Activated CD4-positive, alpha-beta T cell treated with anti-CD3 and anti-CD28 coated beads, Interleukin-2, Interleukin-4, amounts not matched to agents 100 ng/mL and 50 ng/mL, durations not matched to agents 16 hours and 8 hours (primary cell): ENCODE data around the gene WWP2.
"Not testable (repeated sequence)": the region's sequence is repeated elsewhere in the genome, so short reads cannot be mapped to it uniquely, and the experiment has no call there.

Experiments
- DNase-seq: peaks from one replicate; pipeline ENCODE4 v3.0.0-alpha.2; 2020; ENCODE audit warnings: low spot score

WWP2 gene

GRCh38 chr16:69943241-69944036 lies 181.3 kb downstream of the WWP2 start:
- not testable (repeated sequence) for DNase-seq

- DNase-seq: not testable (repeated sequence)
These were observed 188.3 kb downstream of the WWP2 start for GRCh38 chr16:69950411-69950810.

DNA sequence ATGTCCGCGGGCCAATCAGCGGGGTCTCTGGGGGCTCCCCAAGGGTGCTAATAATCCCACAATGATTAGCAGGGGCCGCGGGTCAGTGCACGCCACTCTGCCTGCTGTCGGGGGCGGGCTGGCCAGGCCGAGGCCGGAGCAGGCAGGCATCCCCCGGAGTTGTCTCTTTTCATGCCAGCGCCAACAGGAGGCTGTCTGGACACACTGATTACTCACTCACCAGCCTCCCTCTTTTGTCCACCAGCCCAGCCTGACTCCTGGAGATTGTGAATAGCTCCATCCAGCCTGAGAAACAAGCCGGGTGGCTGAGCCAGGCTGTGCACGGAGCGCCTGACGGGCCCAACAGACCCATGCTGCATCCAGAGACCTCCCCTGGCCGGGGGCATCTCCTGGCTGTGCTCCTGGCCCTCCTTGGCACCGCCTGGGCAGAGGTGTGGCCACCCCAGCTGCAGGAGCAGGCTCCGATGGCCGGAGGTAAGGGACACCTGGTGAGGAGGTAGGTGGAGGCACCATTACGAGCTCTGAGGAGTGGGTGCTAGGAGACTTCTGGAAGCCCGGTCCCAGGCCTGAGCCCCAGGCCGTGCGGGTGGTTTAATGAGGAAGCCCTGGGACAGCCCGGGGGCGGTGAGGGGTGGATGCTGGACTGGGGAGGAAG lies 189.0 kb downstream of the WWP2 start, which contains the start of gene CLEC18A:
TSS of gene CLEC18A (plus strand) at position 318 of the 655 bp plus-strand sequence. CDS start at position 351, 33 bp downstream.
- DNase-seq: not testable (repeated sequence)

GRCh38 chr16:69951672-69952031 lies 189.5 kb downstream of the WWP2 start:
- DNase-seq: not testable (repeated sequence)

GRCh38 chr16:69952116-69952515 lies 190.0 kb downstream of the WWP2 start:
- not testable (repeated sequence) for DNase-seq

- DNase-seq: not testable (repeated sequence)
These were observed 190.6 kb downstream of the WWP2 start for GRCh38 chr16:69952572-69953355.

DNA sequence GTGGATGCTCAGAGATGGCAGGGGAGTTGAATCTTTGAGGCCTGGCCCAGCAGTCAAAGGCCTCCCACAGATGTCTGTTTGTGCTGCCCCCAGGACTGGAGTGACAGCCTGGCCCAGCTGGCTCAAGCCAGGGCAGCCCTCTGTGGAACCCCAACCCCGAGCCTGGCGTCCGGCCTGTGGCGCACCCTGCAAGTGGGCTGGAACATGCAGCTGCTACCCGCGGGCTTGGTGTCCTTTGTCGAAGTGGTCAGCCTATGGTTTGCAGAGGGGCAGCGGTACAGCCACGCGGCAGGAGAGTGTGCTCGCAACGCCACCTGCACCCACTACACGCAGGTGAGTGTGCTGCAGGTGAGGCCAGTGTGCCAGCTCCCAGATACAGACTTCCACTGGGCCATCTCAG lies 192.1 kb downstream of the WWP2 start:
- not testable (repeated sequence) for DNase-seq

GRCh38 chr16:69963312-69963711 lies 201.2 kb downstream of the WWP2 start:
- DNase-seq: not testable (repeated sequence)

DNA sequence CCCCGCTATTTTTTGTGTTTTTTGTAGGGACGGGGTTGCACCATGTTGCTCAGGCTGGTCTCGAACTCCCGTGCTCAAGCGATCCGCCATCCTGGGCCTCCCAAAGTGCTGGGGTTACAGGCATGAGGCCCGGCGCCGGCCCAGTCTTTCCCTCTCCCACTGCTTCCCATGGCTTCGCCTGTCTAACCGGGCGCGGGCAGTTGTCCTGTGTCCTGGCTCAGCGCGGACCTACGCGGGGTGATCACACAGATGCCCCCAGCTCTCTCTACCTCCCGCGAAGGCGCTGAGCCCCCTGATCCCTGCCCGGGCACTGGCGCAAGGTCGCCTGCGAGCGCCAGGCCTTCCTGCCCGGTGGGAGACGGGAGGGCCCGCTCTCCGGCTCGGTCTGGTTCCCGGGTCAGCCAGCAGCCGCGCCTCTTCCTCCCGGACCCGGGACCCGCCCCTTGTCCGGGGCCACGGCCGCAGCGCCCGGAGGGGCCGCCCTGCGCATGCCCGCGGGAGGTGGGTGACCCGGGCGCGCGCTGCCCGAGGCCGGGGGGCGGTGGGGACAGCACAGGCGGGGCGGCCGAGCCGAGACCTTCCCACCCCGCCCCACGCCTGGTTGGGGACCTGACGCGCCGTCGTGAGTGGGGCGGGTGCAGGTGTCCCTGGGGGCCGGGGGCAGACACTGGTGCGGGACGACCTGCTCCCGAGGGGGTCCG lies 203.0 kb downstream of the WWP2 start:
- not testable (repeated sequence) for DNase-seq

DNA sequence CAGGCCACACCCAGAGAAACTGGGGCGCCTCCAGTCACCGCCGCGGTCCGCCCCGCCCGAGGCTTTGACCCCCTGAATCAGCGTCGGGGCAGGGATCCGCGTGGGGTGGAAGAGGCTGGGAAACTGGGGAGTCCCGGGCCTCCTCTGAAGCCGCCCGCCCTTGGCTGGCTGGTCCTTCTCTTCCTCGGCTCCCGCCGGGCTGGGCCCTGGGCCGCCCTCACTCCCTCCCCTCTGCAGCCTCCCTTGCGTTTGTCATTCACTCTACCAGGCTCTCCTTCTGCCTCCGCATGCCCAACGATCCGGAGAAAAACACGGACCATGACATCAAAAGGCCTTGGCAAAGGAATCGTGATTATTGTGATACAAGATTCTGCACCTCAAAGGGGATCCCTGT lies 203.5 kb downstream of the WWP2 start:
- DNase-seq: not testable (repeated sequence)

DNA sequence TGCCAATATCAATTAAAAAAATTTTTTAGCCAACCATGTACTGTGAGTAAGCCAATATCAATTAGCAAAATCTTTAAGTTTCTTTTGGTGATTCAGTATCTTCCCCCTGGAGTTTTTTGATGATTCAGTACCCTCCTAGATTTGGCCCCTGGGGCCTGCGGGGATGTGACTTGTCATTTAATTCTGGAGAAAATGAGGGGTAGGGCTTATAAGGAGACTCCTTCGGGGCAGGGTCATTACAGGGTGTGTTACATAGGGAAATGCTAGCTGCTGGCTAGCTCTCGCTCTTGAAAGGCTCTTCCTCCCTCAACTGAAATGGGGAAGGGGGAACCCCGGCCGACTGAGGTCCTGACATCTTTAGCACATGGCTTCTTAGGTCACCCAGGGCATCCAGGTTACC lies 205.6 kb downstream of the WWP2 start:
- DNase-seq: not testable (repeated sequence)

DNA sequence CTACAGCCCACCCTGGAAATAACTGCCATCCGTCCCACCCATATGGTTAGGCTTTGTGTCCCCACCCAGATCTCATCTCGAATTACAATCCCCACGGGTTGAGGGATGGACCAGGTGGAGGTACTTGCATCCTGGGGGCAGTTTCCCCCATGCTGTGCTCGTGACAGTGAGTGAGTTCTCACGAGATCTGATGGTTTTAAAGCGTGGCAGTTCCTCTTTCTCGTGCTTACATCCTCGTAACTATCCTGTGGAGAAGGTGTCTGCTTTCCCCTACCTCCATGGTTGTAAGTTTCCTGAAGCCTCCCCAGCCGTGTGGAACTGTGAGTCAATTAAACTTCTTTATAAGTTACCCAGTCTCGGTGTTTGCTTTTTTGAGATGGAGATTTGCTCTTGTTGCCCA lies 206.0 kb downstream of the WWP2 start:
- DNase-seq: not testable (repeated sequence)

DNA sequence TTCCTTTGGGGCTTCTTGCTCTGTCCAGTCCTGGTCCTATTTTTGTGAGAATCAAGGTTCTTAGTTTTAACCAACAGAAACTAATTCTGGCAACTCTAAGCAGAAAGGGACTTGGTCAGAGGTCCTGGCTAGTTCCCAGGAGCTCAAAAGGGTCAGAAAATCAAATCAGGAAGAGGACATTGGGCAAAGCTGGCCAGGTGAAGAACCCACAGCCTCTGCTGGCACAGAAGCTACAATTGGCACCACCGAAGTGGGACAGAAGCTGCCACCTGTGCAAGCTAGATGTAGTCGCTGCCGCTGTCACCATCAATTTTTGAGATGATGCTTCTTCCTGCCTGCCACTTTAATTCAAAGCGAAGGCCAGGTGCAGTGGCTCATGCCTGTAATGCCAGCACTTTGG lies 207.5 kb downstream of the WWP2 start:
- DNase-seq: not testable (repeated sequence)

- DNase-seq: not testable (repeated sequence)
These were observed 210.0 kb downstream of the WWP2 start for GRCh38 chr16:69972120-69972519.

GRCh38 chr16:69972935-69973334 lies 210.8 kb downstream of the WWP2 start:
- not testable (repeated sequence) for DNase-seq

DNA sequence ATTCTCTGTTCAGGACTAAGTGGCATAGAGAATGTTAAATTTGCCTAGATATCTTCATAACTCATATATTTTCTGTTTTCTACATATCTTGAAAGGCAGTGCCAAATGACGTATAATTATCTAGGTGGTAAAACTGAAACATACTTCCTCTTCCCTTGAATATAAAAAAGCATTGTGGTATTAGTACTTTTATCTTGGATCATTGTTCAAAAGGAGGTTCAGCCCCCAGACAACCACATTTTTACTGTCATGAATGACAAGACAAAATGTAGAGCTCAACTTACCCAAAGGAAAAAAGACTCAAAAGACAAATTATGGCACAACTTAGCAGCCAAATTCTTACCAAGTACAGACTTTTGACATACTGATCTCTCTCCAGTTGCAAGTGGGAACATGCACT lies 223.1 kb downstream of the WWP2 start:
- DNase-seq: not testable (repeated sequence)
